Stimulated activated CD4-positive, alpha-beta T cell treated with anti-CD3 and anti-CD28 coated beads, TNF-alpha, amount 100 ng/mL, for 48 hours (primary cell): ENCODE data around the gene TEX36.
"Not testable (repeated sequence)": the region's sequence is repeated elsewhere in the genome, so short reads cannot be mapped to it uniquely, and the experiment has no call there.

Source experiments
- DNase-seq, 3 donors: peaks; one replicate each; pipeline ENCODE4 v3.0.0-alpha.2; 2020; ENCODE audit warnings: low read depth in 3 of 3

TEX36 gene

GRCh38 chr10:125631806-125632205 lies 51.2 kb downstream of the TEX36 start:
- DNase-seq, result no peak

- no peak for DNase-seq
Measured at GRCh38 chr10:125629758-125630376, 53.1 kb downstream of the TEX36 start.

GRCh38 chr10:125628104-125629049 lies 54.6 kb downstream of the TEX36 start:
- DNase-seq, result no peak

GRCh38 chr10:125627646-125628045 lies 55.3 kb downstream of the TEX36 start:
- DNase-seq, result no peak

GRCh38 chr10:125626671-125627070 lies 56.3 kb downstream of the TEX36 start:
- DNase-seq, result no peak

GRCh38 chr10:125625586-125625985 lies 57.4 kb downstream of the TEX36 start:
- DNase-seq, result no peak

- DNase-seq, result no peak
Measured at GRCh38 chr10:125624800-125625199, 58.2 kb downstream of the TEX36 start.

- no peak for DNase-seq
Measured at GRCh38 chr10:125621052-125621451, 61.9 kb downstream of the TEX36 start.

GRCh38 chr10:125620401-125620800 lies 62.6 kb downstream of the TEX36 start:
- DNase-seq, result no peak

- DNase-seq, result not testable (repeated sequence)
Measured at GRCh38 chr10:125613062-125613461, 69.9 kb downstream of the TEX36 start.

- DNase-seq, result no peak
Measured at GRCh38 chr10:125611756-125612155, 71.2 kb downstream of the TEX36 start.

- DNase-seq, result no peak
Measured at GRCh38 chr10:125611216-125611615, 71.7 kb downstream of the TEX36 start.

- no peak for DNase-seq
Measured at GRCh38 chr10:125609859-125610258, 73.1 kb downstream of the TEX36 start.

- no peak for DNase-seq
Measured at GRCh38 chr10:125608474-125608873, 74.5 kb downstream of the TEX36 start.

GRCh38 chr10:125607689-125608290 lies 75.2 kb downstream of the TEX36 start:
- DNase-seq, result no peak

GRCh38 chr10:125606414-125607010 lies 76.5 kb downstream of the TEX36 start:
- no peak for DNase-seq
